Fibroblast of villous mesenchyme (primary cell): ENCODE results near the gene PRM2. TPM values are rescaled to one million over a fixed set of nuclear protein-coding genes. Genes with fewer than 3 reads are reported as not detected.
A peak's percentile ranks its signal among the peaks of the same experiment; 100 is the strongest.

Experiments
- DNase-seq: peaks from one replicate; pipeline ENCODE4 v3.0.0-alpha.2; 2010; ENCODE audit warnings: low read depth
- H3K4me3 ChIP-seq: 2 replicates; pipeline ENCODE4 v1.5.1; 2011; ENCODE audit warnings: low read depth, mild to moderate bottlenecking, low read length
- CTCF ChIP-seq: IDR thresholded peaks from 2 replicates; pipeline ENCODE4 v1.5.1; 2012; ENCODE audit warnings: low read depth, mild to moderate bottlenecking, low read length; ENCODE audit not compliant: insufficient read depth
- total RNA-seq: library from RNA; depleted of rRNA; stranded (reverse); fragments of >200 nt; gene quantifications from 2 replicates; pipeline ENCODE4 v1.2.3, GENCODE V29; 2012

Gene PRM2
- total RNA-seq, 1 donor, result not detected

GRCh38 chr16:11241480-11242204, 34.6 kb downstream of the PRM2 start:
- no peak overlapping the region for H3K4me3 ChIP-seq
- DNase-seq, result no peak

GRCh38 chr16:11240636-11241473, 35.4 kb downstream of the PRM2 start:
- TF ChIP-seq CTCF, result no peak
- DNase-seq, result no peak
- H3K4me3 ChIP-seq, result no peak overlapping the region

More at GRCh38 chr16:11241480-11242204, 34.6 kb downstream of the PRM2 start:
- no peak for TF ChIP-seq CTCF

- H3K4me3 ChIP-seq, result no peak overlapping the region
- TF ChIP-seq CTCF, result no peak
- DNase-seq, result no peak
These were observed 36.3 kb downstream of the PRM2 start for GRCh38 chr16:11239644-11240632.

GRCh38 chr16:11238272-11239202, 37.7 kb downstream of the PRM2 start:
- TF ChIP-seq CTCF, result no peak
- no peak overlapping the region for H3K4me3 ChIP-seq
- no peak for DNase-seq

- TF ChIP-seq CTCF, result no peak
- peak; percentile 31 for DNase-seq
- no peak overlapping the region for H3K4me3 ChIP-seq
These were observed 39.6 kb downstream of the PRM2 start for GRCh38 chr16:11236461-11237254.
